Astrocyte (in vitro differentiated cells and primary cell): ENCODE measurements around the gene FBLN5. TPM values are rescaled to one million over a fixed set of nuclear protein-coding genes. Genes with fewer than 3 reads are reported as not detected.

Experiments used
- DNase-seq: peaks from one replicate; pipeline ENCODE4 v3.0.0-alpha.2; 2010; ENCODE audit warnings: low read depth
- FAIRE-seq: peaks from 2 replicates; lab custom pipeline; 2011; peaks lifted over from hg19 to GRCh38; lab: Jason Lieb, UNC
- H2AFZ ChIP-seq: 2 replicates; pipeline ENCODE4 v1.6.0; 2012; ENCODE audit warnings: low read depth, low read length, inconsistent platforms
- H3K27ac ChIP-seq: 2 replicates; pipeline ENCODE4 v1.5.1; 2011; ENCODE audit warnings: low read depth, low read length, inconsistent platforms
- H3K27me3 ChIP-seq: 2 replicates; pipeline ENCODE4 v1.6.0; 2011; ENCODE audit warnings: low read length, inconsistent platforms; ENCODE audit not compliant: insufficient read depth
- H3K36me3 ChIP-seq: 2 replicates; pipeline ENCODE4 v1.5.1; 2011; ENCODE audit warnings: low read length, inconsistent platforms; ENCODE audit not compliant: insufficient read depth
- H3K4me1 ChIP-seq: 2 replicates; pipeline ENCODE4 v1.5.1; 2011; ENCODE audit warnings: low read length, inconsistent platforms; ENCODE audit not compliant: insufficient read depth
- H3K4me2 ChIP-seq: 2 replicates; pipeline ENCODE4 v1.6.0; 2012; ENCODE audit warnings: low read length, inconsistent platforms
- H3K4me3 ChIP-seq: 2 replicates; pipeline ENCODE4 v1.5.1; 2011; ENCODE audit warnings: low read depth, mild to moderate bottlenecking, low read length, inconsistent platforms; ENCODE audit not compliant: insufficient read depth
- H3K79me2 ChIP-seq: 2 replicates; pipeline ENCODE4 v1.6.0; 2012; ENCODE audit warnings: mild to moderate bottlenecking, low read length, inconsistent platforms; ENCODE audit not compliant: insufficient read depth
- H3K9ac ChIP-seq: 2 replicates; pipeline ENCODE4 v1.6.0; 2012; ENCODE audit warnings: mild to moderate bottlenecking, low read length, inconsistent platforms
- H3K9me3 ChIP-seq: 2 replicates; pipeline ENCODE4 v1.5.1; 2012; ENCODE audit warnings: low read depth, mild to moderate bottlenecking, low read length, inconsistent platforms; ENCODE audit not compliant: insufficient read depth
- H4K20me1 ChIP-seq: 2 replicates; pipeline ENCODE4 v1.6.0; 2012; ENCODE audit warnings: low read length, inconsistent platforms; ENCODE audit not compliant: insufficient read depth
- H3K27ac Mint-ChIP-seq: one replicate; pipeline ENCODE4 v1.8.0; 2021; ENCODE audit warnings: mild to moderate bottlenecking, mixed read lengths; ENCODE audit not compliant: unreplicated experiment
- H3K27me3 Mint-ChIP-seq: one replicate; pipeline ENCODE4 v1.8.0; 2021; ENCODE audit warnings: low read depth, mixed read lengths; ENCODE audit not compliant: unreplicated experiment
- H3K36me3 Mint-ChIP-seq: one replicate; pipeline ENCODE4 v1.8.0; 2021; ENCODE audit warnings: low read depth, mixed read lengths; ENCODE audit not compliant: unreplicated experiment
- H3K4me1 Mint-ChIP-seq: one replicate; pipeline ENCODE4 v1.8.0; 2021; ENCODE audit warnings: low read depth, mixed read lengths; ENCODE audit not compliant: unreplicated experiment
- H3K4me3 Mint-ChIP-seq: one replicate; pipeline ENCODE4 v1.8.0; 2021; ENCODE audit warnings: mild to moderate bottlenecking, moderate library complexity, mixed read lengths; ENCODE audit not compliant: unreplicated experiment
- H3K9me3 Mint-ChIP-seq: one replicate; pipeline ENCODE4 v1.8.0; 2021; ENCODE audit warnings: mild to moderate bottlenecking, mixed read lengths; ENCODE audit not compliant: unreplicated experiment
- CTCF ChIP-seq: IDR thresholded peaks from 2 replicates; pipeline ENCODE4 v1.5.1; 2011; ENCODE audit warnings: low read depth, mild to moderate bottlenecking, inconsistent platforms, low read length, moderate library complexity; ENCODE audit not compliant: insufficient read depth
- EZH2 ChIP-seq: IDR thresholded peaks from 2 replicates; pipeline ENCODE4 v1.6.1; 2012; ENCODE audit warnings: mild to moderate bottlenecking, low read length, inconsistent platforms; ENCODE audit not compliant: insufficient read depth
- total RNA-seq: library from RNA; stranded (reverse); gene quantifications from 2 replicates; pipeline ENCODE4 v1.2.1, GENCODE V29; 2021

FBLN5 gene
- total RNA-seq, 1 donor from 2014 or later = 12.5 TPM

- no peaks in the 10 kb centered on the region for H4K20me1 ChIP-seq
Observed at GRCh38 chr14:91897106-91897701, 50.3 kb downstream of the FBLN5 start.

GRCh38 chr14:91896419-91896818, 51.1 kb downstream of the FBLN5 start:
- H3K9me3 Mint-ChIP-seq = peaks cover 4% of the 10 kb centered on the region
- no peak overlapping the region for H3K9ac ChIP-seq
- TF ChIP-seq CTCF = no peak
- no peak for TF ChIP-seq EZH2
- no peaks in the 10 kb centered on the region for H3K9me3 ChIP-seq
- no peak overlapping the region for H2AFZ ChIP-seq
- no peaks in the 10 kb centered on the region for H3K4me1 ChIP-seq
- H3K4me2 ChIP-seq = no peak overlapping the region
- FAIRE-seq (no peak), DNase-seq (no peak)
- no peaks in the 10 kb centered on the region for H4K20me1 ChIP-seq
- no peak overlapping the region for H3K4me3 ChIP-seq
- peaks cover 27% of the 10 kb centered on the region for H3K27me3 Mint-ChIP-seq
- H3K36me3 Mint-ChIP-seq = peaks cover 2% of the 10 kb centered on the region
- H3K4me1 Mint-ChIP-seq = peaks cover 5% of the 10 kb centered on the region
- no peaks in the 10 kb centered on the region for H3K79me2 ChIP-seq
- peaks cover 3% of the 10 kb centered on the region for H3K27me3 ChIP-seq
- H3K27ac Mint-ChIP-seq = no peak overlapping the region
- H3K36me3 ChIP-seq = no peaks in the 10 kb centered on the region
- no peak overlapping the region for H3K4me3 Mint-ChIP-seq
- no peak overlapping the region for H3K27ac ChIP-seq

More at GRCh38 chr14:91897106-91897701, 50.3 kb downstream of the FBLN5 start:
- no peak overlapping the region for H3K9ac ChIP-seq
- H3K9me3 Mint-ChIP-seq = peaks cover 4% of the 10 kb centered on the region
- H3K27me3 Mint-ChIP-seq = peaks cover 25% of the 10 kb centered on the region
- DNase-seq = peak; percentile 71
- no peak overlapping the region for H3K27ac ChIP-seq
- H3K4me2 ChIP-seq = peak overlapping the region; percentile 7
- H3K4me3 Mint-ChIP-seq = no peak overlapping the region
- H3K9me3 ChIP-seq = no peaks in the 10 kb centered on the region
- H3K36me3 Mint-ChIP-seq = peaks cover 2% of the 10 kb centered on the region
- no peak overlapping the region for H2AFZ ChIP-seq
- no peak overlapping the region for H3K27ac Mint-ChIP-seq
- H3K79me2 ChIP-seq = no peaks in the 10 kb centered on the region
- FAIRE-seq = peak; percentile 17
- no peaks in the 10 kb centered on the region for H3K4me1 ChIP-seq
- no peak overlapping the region for H3K4me3 ChIP-seq
- no peaks in the 10 kb centered on the region for H3K36me3 ChIP-seq
- TF ChIP-seq CTCF = no peak
- no peak for TF ChIP-seq EZH2
- peaks cover 3% of the 10 kb centered on the region for H3K27me3 ChIP-seq
- H3K4me1 Mint-ChIP-seq = peaks cover 5% of the 10 kb centered on the region

GRCh38 chr14:91893669-91894068, 53.8 kb downstream of the FBLN5 start:
- no peak overlapping the region for H3K4me3 Mint-ChIP-seq
- DNase-seq (no peak), FAIRE-seq (no peak)
- no peak overlapping the region for H3K27ac Mint-ChIP-seq
- no peaks in the 10 kb centered on the region for H3K36me3 ChIP-seq
- H3K9ac ChIP-seq = no peak overlapping the region
- H3K4me1 Mint-ChIP-seq = peaks cover 3% of the 10 kb centered on the region
- TF ChIP-seq EZH2 (no peak), CTCF (no peak)
- no peaks in the 10 kb centered on the region for H3K79me2 ChIP-seq
- H3K36me3 Mint-ChIP-seq = peaks cover 2% of the 10 kb centered on the region
- no peak overlapping the region for H3K4me3 ChIP-seq
- H3K27me3 ChIP-seq = peaks cover 3% of the 10 kb centered on the region
- peaks cover 4% of the 10 kb centered on the region for H3K4me1 ChIP-seq
- H3K27me3 Mint-ChIP-seq = peaks cover 31% of the 10 kb centered on the region
- no peak overlapping the region for H3K27ac ChIP-seq
- H3K9me3 Mint-ChIP-seq = peaks cover 7% of the 10 kb centered on the region
- no peak overlapping the region for H3K4me2 ChIP-seq
- no peak overlapping the region for H2AFZ ChIP-seq
- H4K20me1 ChIP-seq = no peaks in the 10 kb centered on the region
- H3K9me3 ChIP-seq = no peaks in the 10 kb centered on the region
